BLaER1 treated with 17β-estradiol and CSF1 and Interleukin-3, amounts not matched to agents 10 nM and 100 nM (cell line): ENCODE measurements around the gene ST8SIA1.

Experiments
- H3K27ac ChIP-seq, 11 experiments: shearing (Covaris generic); formaldehyde crosslinking; 2 replicates each; pipeline ENCODE4 v1.8.1; 2022
- H3K27me3 ChIP-seq, 11 experiments: shearing (Covaris generic); formaldehyde crosslinking; 2 replicates each; pipeline ENCODE4 v1.8.1; 2022
- H3K36me3 ChIP-seq, 11 experiments: shearing (Covaris generic); formaldehyde crosslinking; 2 replicates each; pipeline ENCODE4 v1.8.1; 2022
- H3K4me1 ChIP-seq, 10 experiments: shearing (Covaris generic); formaldehyde crosslinking; 2 replicates each; pipeline ENCODE4 v1.8.1; 2022
- H3K4me2 ChIP-seq, 11 experiments: shearing (Covaris generic); formaldehyde crosslinking; 2 replicates each; pipeline ENCODE4 v1.8.1; 2022
- H3K4me3 ChIP-seq, 10 experiments: shearing (Covaris generic); formaldehyde crosslinking; 2 replicates each; pipeline ENCODE4 v1.8.1; 2022
- H3K9ac ChIP-seq, 11 experiments: shearing (Covaris generic); formaldehyde crosslinking; 2 replicates each; pipeline ENCODE4 v1.8.1; 2022
- H3K9me3 ChIP-seq, 11 experiments: shearing (Covaris generic); formaldehyde crosslinking; replicated peaks in 1 of 11; 2 replicates each; pipeline ENCODE4 v1.8.1; 2022
- H4K20me1 ChIP-seq, 11 experiments: shearing (Covaris generic); formaldehyde crosslinking; 2 replicates each; pipeline ENCODE4 v1.8.1; 2022
- Cebpa-rat ChIP-seq, 11 experiments: shearing (Covaris generic); IDR thresholded peaks; 2 replicates each; pipeline ENCODE4 v1.8.1; 2022

Gene ST8SIA1

DNA sequence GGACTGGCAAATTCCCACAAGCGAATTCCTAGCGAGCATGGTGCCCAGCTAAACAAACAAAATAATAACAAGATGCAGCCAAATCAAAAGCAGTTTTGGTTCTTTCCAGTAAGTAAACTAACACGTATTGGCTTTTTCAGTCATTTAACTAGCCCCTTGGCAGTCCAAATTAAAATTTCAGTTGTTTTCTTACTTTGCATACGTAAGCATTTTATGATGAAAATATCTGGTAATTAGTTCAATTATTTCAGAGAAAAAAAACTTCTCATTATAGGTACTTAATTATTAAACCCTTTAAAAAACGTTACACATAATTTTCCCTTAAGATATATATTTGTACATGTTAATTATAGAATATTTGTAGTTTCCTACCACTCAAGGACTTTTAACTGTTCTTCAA, 70.1 kb downstream of the ST8SIA1 start:
- Histone ChIP-seq H3K4me2 (no peak overlapping the region), H3K4me1 (peaks cover 0 to 6% (median 0%) of the 10 kb centered on the region in 10 experiments; a peak in 1 of 20 replicates), H3K4me3 (no peak overlapping the region), H3K9ac (no peak overlapping the region), H3K27me3 (peaks cover 0 to 4% (median 0%) of the 10 kb centered on the region in 11 experiments; a peak in 5 of 22 replicates), H3K36me3 (no peaks in the 10 kb centered on the region), H4K20me1 (no peaks in the 10 kb centered on the region), H3K27ac (no peak overlapping the region), H3K9me3 (peaks cover 0 to 9% (median 0%) of the 10 kb centered on the region in 11 experiments; a peak in 2 of 22 replicates)
- no peak for TF ChIP-seq Cebpa-rat (IDR thresholded peaks at IDR 0.05)

DNA sequence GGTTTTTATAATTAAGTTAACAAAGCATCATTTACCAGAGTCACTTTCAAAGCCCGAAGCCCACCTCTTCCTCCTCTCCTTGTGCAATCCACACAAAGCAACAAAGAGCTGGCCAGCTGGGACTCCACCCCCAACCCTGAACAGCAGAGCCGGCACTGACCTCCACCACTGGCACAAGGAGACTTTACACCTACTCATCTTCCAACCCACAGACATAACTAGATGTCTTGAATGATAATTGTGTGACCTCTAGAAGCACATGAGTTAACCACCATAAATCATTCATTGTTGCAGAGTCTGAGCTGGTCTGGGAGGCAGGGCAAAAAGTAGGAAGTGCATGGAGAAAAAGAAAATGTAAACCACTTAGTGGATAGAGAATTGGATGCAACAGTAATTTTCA, 72.2 kb downstream of the ST8SIA1 start:
- Histone ChIP-seq H3K9ac (no peak overlapping the region), H3K9me3 (no peaks in the 10 kb centered on the region), H3K4me2 (peak overlapping the region in 1 of 11 experiments; percentile 32; a peak in 1 of 22 replicates), H3K27me3 (peaks cover 0 to 19% (median 9%) of the 10 kb centered on the region in 11 experiments; a peak in 9 of 22 replicates), H4K20me1 (no peaks in the 10 kb centered on the region), H3K36me3 (no peaks in the 10 kb centered on the region), H3K4me3 (no peak overlapping the region), H3K27ac (no peak overlapping the region), H3K4me1 (0 out of 20 replicates have a peak, but pooled peaks cover 0 to 6% (median 0%) of the 10 kb centered on the region in 10 experiments)
- no peak for TF ChIP-seq Cebpa-rat (IDR thresholded peaks at IDR 0.05)

DNA sequence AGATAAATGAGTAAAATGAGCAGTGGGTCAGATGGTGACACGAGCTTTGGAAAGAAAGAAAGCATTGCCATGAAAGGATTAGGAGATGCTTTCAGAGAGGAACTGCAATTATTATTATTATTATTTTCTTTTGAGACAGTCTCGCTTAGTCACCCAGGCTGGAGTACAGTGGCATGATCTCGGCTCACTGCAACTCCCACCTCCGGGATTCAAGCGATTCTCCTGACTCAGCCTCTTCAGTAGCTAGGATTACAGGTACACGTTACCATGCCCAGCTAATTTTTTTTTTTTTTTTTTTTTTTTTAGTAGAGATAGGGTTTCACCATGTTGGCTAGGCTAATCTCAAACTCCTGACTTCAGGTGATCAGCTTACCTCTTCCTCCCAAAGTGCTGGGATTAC, 77.4 kb downstream of the ST8SIA1 start:
- Histone ChIP-seq H3K9me3 (no peaks in the 10 kb centered on the region), H3K9ac (no peak overlapping the region), H3K4me2 (no peak overlapping the region), H3K4me1 (0 out of 20 replicates have a peak, but pooled peaks cover 0 to under 1% (median 0%) of the 10 kb centered on the region in 10 experiments), H3K27ac (no peak overlapping the region), H3K27me3 (peaks cover 32 to 71% (median 60%) of the 10 kb centered on the region in 11 experiments), H3K4me3 (no peak overlapping the region), H4K20me1 (peaks cover 0 to 17% (median 0%) of the 10 kb centered on the region in 11 experiments; a peak in 5 of 22 replicates), H3K36me3 (no peaks in the 10 kb centered on the region)
- TF ChIP-seq Cebpa-rat (IDR thresholded peaks at IDR 0.05), result no peak

DNA sequence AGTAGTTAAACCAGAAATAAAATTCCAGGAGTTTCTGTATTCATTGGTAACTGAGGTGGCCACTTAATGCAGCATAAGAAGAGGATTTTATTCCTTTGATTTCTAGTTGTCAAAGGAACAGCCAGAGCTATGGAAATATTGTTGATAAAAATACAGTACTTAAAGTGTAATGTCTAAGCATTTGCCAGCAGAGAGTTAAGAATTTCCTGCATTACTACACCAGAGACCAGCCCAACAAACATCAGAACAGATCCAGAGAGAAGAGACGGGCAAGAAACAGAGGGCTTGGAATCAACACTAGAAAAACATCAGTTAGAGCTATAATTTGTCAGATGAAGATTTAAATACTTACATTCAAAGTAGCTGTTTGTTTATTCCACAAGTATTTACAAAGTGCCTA, 77.9 kb downstream of the ST8SIA1 start:
- Histone ChIP-seq H3K9ac (no peak overlapping the region), H3K4me2 (no peak overlapping the region), H3K36me3 (no peaks in the 10 kb centered on the region), H3K27ac (no peak overlapping the region), H3K27me3 (peaks cover 37 to 76% (median 65%) of the 10 kb centered on the region in 11 experiments), H4K20me1 (peaks cover 0 to 17% (median 0%) of the 10 kb centered on the region in 11 experiments; a peak in 6 of 22 replicates), H3K4me1 (peaks cover 0 to 2% (median 0%) of the 10 kb centered on the region in 10 experiments; a peak in 7 of 20 replicates), H3K9me3 (no peaks in the 10 kb centered on the region), H3K4me3 (no peak overlapping the region)
- TF ChIP-seq Cebpa-rat (IDR thresholded peaks at IDR 0.05), result no peak

DNA sequence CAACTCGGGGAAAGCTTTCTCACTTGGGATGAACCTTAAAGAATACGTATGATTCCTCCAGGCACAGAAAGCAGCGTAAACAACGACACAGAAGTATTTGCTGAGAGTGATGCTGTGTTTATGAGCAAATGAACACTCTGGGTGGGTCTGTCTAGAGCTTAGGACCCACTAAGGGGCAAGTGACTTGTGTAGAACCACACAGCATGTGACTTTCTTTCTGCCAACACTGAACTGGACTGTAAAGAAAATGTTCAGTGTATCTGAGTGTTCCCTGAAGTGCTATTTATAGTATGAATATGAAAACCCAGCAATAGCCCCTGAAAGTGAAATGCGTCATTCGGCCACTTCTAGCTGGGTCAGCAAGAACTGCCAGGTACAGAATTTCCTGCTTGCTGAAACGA, 78.5 kb downstream of the ST8SIA1 start:
- no peaks in the 10 kb centered on the region for H3K36me3 ChIP-seq
- H3K9ac ChIP-seq, result no peak overlapping the region
- H3K27ac ChIP-seq, result no peak overlapping the region
- no peak overlapping the region for H3K4me3 ChIP-seq
- peaks cover 0 to 18% (median 0%) of the 10 kb centered on the region in 11 experiments; a peak in 6 of 22 replicates for H4K20me1 ChIP-seq
- TF ChIP-seq Cebpa-rat (IDR thresholded peaks at IDR 0.05), result no peak
- H3K4me1 ChIP-seq, result peaks cover 1 to 7% (median 5%) of the 10 kb centered on the region in 10 experiments; a peak in 19 of 20 replicates
- H3K4me2 ChIP-seq, result no peak overlapping the region
- H3K9me3 ChIP-seq, result no peaks in the 10 kb centered on the region
- peaks cover 40 to 81% (median 70%) of the 10 kb centered on the region in 11 experiments for H3K27me3 ChIP-seq

DNA sequence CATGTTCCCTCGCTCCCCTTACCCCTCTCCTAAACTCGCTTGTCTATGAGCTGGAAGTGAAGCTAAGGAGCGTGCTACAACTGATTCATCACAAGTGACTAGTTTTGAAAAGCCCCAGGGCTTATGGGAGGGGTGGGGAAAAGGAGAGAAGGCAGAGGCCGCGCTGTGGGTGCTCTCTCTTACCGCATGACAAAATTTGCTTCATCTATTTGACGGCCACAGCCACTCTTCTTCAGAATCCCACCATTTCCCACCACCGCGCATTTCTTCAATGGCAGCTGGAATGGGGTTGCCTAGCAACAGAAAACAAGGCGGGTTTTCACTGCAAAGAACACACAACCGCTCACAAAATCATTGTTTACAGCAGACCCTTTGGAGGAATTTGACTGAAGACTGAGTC, 79.4 kb downstream of the ST8SIA1 start:
- no peak overlapping the region for H3K4me3 ChIP-seq
- H4K20me1 ChIP-seq, result peaks cover 0 to 27% (median 0%) of the 10 kb centered on the region in 11 experiments; a peak in 8 of 22 replicates
- peaks cover 9 to 15% (median 12%) of the 10 kb centered on the region in 10 experiments for H3K4me1 ChIP-seq
- H3K9me3 ChIP-seq, result no peaks in the 10 kb centered on the region
- H3K9ac ChIP-seq, result no peak overlapping the region
- no peak for TF ChIP-seq Cebpa-rat (IDR thresholded peaks at IDR 0.05)
- H3K36me3 ChIP-seq, result no peaks in the 10 kb centered on the region
- no peak overlapping the region for H3K4me2 ChIP-seq
- H3K27ac ChIP-seq, result no peak overlapping the region
- peaks cover 44 to 89% (median 76%) of the 10 kb centered on the region in 11 experiments for H3K27me3 ChIP-seq

DNA sequence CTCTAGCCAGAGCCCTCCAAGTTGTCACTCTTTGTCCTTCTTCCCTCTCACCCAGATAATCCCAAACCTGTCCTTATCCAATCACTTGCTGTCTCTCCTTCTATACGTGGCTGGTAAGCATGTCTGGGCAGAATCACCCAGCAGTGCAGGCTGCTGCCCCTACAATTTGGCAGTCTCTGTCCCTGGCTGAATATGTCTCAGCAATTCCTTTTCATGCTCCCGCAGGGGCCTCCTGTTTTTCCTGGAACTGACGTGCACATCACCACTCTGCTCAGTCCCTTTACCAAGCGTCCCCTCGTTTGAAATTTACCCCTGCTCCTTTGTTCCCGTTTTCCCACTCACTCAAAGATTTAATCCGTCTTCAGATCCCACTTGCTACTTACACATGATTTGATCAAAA, 80.0 kb downstream of the ST8SIA1 start:
- TF ChIP-seq Cebpa-rat (IDR thresholded peaks at IDR 0.05), result no peak
- H3K9me3 ChIP-seq, result no peaks in the 10 kb centered on the region
- H3K4me2 ChIP-seq, result no peak overlapping the region
- H3K27ac ChIP-seq, result no peak overlapping the region
- peaks cover 9 to 15% (median 12%) of the 10 kb centered on the region in 10 experiments for H3K4me1 ChIP-seq
- peaks cover 50 to 95% (median 82%) of the 10 kb centered on the region in 11 experiments for H3K27me3 ChIP-seq
- peaks cover 0 to 27% (median 0%) of the 10 kb centered on the region in 11 experiments; a peak in 8 of 22 replicates for H4K20me1 ChIP-seq
- H3K4me3 ChIP-seq, result no peak overlapping the region
- H3K9ac ChIP-seq, result no peak overlapping the region
- no peaks in the 10 kb centered on the region for H3K36me3 ChIP-seq

DNA sequence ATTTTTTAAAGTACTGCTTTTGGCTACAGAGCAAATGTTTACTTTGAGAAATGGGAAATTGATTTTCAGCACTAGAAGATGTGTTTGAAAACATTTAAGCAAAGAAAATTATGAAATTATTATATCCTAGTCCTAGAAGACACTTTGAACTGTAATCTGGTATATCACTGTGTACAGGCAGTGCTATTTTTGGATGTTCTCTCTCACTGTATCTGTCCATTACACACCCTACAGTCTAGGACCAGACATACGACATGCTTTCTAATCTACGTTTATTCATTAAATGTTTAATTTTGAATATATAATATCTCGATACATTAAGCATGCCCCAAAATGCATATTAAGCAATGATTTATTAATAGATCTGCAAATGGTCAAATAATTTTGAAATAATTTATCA, 82.5 kb downstream of the ST8SIA1 start:
- no peak for TF ChIP-seq Cebpa-rat (IDR thresholded peaks at IDR 0.05)
- H4K20me1 ChIP-seq, result peaks cover 0 to 27% (median 0%) of the 10 kb centered on the region in 11 experiments; a peak in 8 of 22 replicates
- H3K27me3 ChIP-seq, result peaks cover 60 to 95% (median 87%) of the 10 kb centered on the region in 11 experiments
- H3K9me3 ChIP-seq, result 0 out of 22 replicates have a peak, but pooled peaks cover 0 to 4% (median 0%) of the 10 kb centered on the region in 11 experiments
- H3K27ac ChIP-seq, result no peak overlapping the region
- no peak overlapping the region for H3K9ac ChIP-seq
- H3K4me2 ChIP-seq, result no peak overlapping the region
- H3K36me3 ChIP-seq, result no peaks in the 10 kb centered on the region
- H3K4me1 ChIP-seq, result peaks cover 9 to 15% (median 12%) of the 10 kb centered on the region in 10 experiments
- no peak overlapping the region for H3K4me3 ChIP-seq

DNA sequence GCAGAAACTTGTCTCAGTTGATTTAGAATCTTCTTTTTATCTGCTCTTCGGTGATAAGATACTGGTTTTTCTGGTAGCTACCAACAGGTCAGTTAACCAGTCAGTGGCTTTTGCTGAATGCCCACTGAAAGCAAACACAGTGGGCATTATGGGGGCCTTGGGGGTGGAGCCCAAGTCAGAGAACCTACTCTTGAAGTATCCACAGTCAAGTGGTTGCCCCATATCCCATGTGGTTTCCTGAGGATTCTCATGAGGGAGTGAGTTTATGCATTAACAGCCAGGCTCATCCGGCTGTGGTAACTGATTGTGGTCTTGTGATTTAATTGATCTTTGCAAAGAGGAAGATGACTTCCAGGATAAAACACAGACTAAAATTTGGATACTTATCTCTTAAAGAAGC, 83.7 kb downstream of the ST8SIA1 start:
- TF ChIP-seq Cebpa-rat (IDR thresholded peaks at IDR 0.05), result peak in 3 of 11 experiments; percentile 51 to 59 (median 58); a peak in 3 of 22 replicates
- Histone ChIP-seq H3K9me3 (0 out of 22 replicates have a peak, but pooled peaks cover 0 to 4% (median 0%) of the 10 kb centered on the region in 11 experiments), H3K27me3 (peaks cover 63 to 94% (median 85%) of the 10 kb centered on the region in 11 experiments), H3K4me2 (peak overlapping the region; percentile 13 to 69 (median 53); a peak in 21 of 22 replicates), H3K4me3 (no peak overlapping the region), H3K4me1 (peaks cover 9 to 19% (median 13%) of the 10 kb centered on the region in 10 experiments), H3K9ac (no peak overlapping the region), H4K20me1 (peaks cover 0 to 23% (median 0%) of the 10 kb centered on the region in 11 experiments; a peak in 8 of 22 replicates), H3K27ac (no peak overlapping the region), H3K36me3 (no peaks in the 10 kb centered on the region)
